K562 treated with DMSO at 1 percent for 24 hours (cell line): ENCODE data around the gene NPPA. TPM values are rescaled to one million over a fixed set of nuclear protein-coding genes. Genes with fewer than 3 reads are reported as not detected.

Experiments used
- total RNA-seq: library from RNA; unstranded; fragments of 300-600 nt; gene quantifications from 2 replicates; pipeline ENCODE4 v1.2.3, GENCODE V29; 2022; ENCODE audit warnings: low read depth; ENCODE audit not compliant: insufficient read depth

NPPA gene
- total RNA-seq, result not detected in 2 replicates

DNA sequence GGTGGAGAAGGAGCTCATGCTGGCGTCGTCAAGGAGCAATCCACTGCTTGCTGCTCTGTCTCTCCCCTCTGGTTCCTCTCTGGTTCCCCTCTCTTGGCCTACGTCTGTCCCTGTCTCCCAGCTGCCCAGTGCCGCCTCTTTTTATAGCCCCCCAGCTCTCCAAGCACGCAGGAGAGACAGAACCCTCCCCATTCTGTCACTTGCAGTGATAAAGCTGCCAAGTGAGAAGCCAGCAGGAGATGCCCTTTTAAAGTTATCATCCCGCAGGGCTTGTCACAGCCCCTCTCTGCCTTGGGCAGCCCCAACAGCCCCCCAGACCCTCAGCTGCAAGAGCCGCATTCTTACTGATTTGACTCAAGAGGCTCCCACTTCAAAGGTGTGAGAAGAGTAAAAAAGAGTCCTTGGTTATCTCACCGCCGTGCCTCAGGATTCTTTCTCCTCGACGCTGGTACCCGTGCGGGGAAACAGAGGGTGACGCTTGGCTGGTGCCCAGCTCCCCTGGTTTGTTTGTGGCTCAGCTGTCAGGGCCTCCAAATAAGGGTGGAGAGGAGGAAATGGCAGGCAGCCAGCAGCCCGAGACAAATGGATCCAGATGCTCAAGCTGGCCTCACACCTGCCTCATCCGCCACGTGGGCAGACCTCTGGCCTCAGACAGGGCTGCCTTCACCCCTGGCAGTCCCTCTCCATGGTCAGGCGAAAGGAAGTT, at the start of gene NPPA:
NPPA (minus strand) TSS at position 117 of the 706 bp plus-strand sequence; CDS start at position 18, 99 bp downstream.

DNA sequence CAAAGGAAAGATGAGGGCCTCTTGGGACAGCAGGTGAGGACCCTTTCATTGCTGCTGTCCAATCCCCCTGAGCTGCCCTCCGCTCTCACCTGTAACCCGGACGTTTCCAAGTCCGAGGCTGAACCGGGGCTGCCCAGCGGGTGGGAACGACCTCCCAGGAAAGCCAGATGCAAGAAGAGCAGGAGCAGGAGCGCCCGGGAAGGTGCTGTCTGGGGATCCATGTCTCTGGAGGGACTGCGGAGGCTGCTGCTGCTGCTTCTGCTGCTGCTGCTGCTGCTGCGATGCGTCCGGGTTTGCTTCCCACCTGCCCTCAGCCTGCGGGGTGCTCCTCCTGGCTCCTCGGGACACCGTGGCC, 11.0 kb upstream of the NPPA start, which contains the start of gene NPPB:
NPPB (minus strand) TSS at position 333 of the 355 bp plus-strand sequence; CDS start at position 221, 112 bp downstream.

DNA sequence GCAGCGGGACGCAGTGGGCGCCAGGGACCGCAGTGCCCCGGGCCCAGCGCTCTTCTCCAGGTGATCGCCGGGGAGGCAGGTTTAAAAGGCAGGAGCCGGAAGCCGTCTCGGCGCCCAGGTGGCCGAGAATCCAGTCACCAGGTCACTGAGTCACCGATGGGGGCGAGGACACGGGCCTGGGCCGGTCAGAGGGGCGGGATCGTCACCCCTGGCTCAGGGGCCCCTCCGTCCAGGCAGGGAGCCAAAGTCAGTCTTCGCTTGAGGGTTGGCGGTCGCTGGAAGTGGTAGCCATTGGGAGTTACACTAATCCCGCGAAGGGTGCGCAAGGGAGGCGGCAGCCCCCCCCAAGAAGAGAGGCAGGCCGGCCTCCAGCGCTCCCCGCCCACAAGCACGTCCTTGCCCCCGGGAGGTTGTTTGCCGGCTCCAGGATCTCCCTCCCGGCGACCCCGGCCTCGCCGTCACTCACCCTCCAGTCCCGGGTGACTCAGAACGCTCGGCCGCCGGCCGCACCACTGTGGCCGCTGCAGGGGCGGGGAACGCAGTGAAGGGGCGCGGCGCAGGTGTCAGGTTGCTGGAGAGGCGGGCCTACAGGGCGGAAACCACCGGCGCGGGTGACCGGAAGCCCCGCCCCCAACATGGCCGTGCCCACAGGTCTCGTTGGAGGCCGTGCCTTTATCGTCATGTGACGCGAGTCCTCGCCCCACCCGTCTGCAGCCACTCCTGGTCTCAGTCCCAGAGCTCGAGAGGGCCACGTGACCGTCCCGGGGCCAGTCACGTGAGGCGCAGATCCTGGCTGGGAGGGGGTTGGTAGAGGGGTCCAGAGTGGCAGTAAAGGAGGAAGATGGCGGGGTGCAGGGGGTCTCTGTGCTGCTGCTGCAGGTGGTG, 41.9 kb downstream of the NPPA start, which contains the start of the genes CLCN6 and MTHFR:
CLCN6 (plus strand) TSS at position 770 of the 885 bp plus-strand sequence; CDS start at position 842, 72 bp downstream.
MTHFR (minus strand) TSS at position 543 of the 885 bp plus-strand sequence. CDS start 2,848 bp downstream, outside the sequence.

Other genes with a start within 250 kb of the NPPA start
- gene FBXO2, start 193.4 kb downstream of the NPPA start, total RNA-seq, result 7.5 and 10.0 TPM in 2 replicates
- 15.2 and 17.6 TPM in 2 replicates for gene FBXO44, start 192.9 kb downstream of the NPPA start, total RNA-seq
- 45.8 and 46.7 TPM in 2 replicates for gene FBXO6, start 183.6 kb downstream of the NPPA start, total RNA-seq
- 284 and 286 TPM in 2 replicates for gene MAD2L2, start 166.6 kb downstream of the NPPA start, total RNA-seq
- not detected in 2 replicates for gene DRAXIN, start 156.1 kb downstream of the NPPA start, total RNA-seq
- gene AGTRAP, start 111.6 kb downstream of the NPPA start, total RNA-seq, result 195 and 209 TPM in 2 replicates
- 0.19 and 11.9 TPM in 2 replicates for gene C1orf167, start 85.6 kb downstream of the NPPA start, total RNA-seq
- 98.0 and 102 TPM in 2 replicates for gene MTHFR, start 41.8 kb downstream of the NPPA start, total RNA-seq
- 8.8 and 11.3 TPM in 2 replicates for gene CLCN6, start 41.6 kb downstream of the NPPA start, total RNA-seq
- gene NPPB, start 11.2 kb upstream of the NPPA start, total RNA-seq, result not detected in 2 replicates
- 172 TPM in 2 replicates for gene KIAA2013, start 78.6 kb upstream of the NPPA start, total RNA-seq
- 193 and 194 TPM in 2 replicates for gene PLOD1, start 86.9 kb upstream of the NPPA start, total RNA-seq
- 93.2 and 95.6 TPM in 2 replicates for gene MFN2, start 132.7 kb upstream of the NPPA start, total RNA-seq
- 130 and 160 TPM in 2 replicates for gene MIIP, start 171.7 kb upstream of the NPPA start, total RNA-seq
- 8.5 and 12.9 TPM in 2 replicates for gene TNFRSF8, start 215.5 kb upstream of the NPPA start, total RNA-seq